ENCODE data around the gene LEFTY1.
A peak's percentile ranks its signal among the peaks of the same experiment; 100 is the strongest.

LEFTY1 gene

DNA sequence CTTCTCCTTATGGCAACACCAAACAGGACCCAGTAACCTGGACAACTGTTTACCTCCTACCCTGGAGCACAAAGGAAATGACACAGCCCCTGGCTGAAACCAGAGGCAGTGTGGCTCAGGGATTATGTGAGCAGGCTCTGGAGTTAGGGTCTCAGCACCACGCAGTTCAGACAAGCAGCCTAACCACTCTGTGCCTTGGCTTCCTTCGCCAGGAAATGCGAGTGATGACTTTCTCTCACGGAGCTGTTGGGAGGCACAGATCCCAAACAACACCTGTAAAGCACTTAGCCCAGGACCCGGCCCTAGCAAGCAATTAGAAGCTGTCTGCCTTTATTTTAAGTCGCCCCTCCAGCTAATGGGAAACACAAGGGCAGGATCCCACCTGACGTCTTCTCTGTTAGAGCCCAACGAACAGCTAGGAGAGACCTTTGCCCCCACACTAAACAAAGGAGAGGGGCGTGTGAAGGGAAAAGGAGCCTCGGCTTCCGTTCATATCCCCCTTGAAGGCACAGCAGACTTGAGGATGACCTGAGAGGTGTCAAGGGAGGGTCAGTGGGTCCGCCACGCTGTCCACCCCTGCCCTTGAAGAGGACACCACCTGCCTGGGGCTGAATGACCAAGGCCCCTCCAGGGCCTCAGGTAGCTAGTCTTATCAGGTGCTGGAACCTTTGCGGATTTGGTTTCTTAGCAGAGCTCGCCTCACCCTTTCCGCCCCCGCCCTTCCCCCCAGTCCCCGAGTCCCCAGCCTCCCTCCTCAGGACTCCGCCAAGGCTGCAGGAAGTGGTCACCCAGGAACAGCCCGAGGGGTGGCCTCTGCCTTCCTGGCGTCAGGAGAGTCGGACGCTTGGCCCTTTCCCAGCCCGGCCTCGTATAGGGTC, 7.6 kb downstream of the LEFTY1 start:
- peaks cover 0 to 4% of the 10 kb centered on the region in 2 donors for H3K36me3 ChIP-seq (ENCODE audit: control insufficient read depth in 2 of 2, insufficient read depth in 2 of 2, low read length in 2 of 2)
- H3K4me1 ChIP-seq (ENCODE audit: control insufficient read depth in 2 of 2, insufficient read depth in 2 of 2, low read length in 2 of 2): peaks cover 53 to 61% of the 10 kb centered on the region in 2 donors
- peak overlapping the region; percentile 94 to 96 for H3K4me3 ChIP-seq (ENCODE audit: low read length in 2 of 2)
- peak overlapping the region; percentile 90 to 94 for H3K9ac ChIP-seq (ENCODE audit: low read depth in 1 of 2, low read length in 2 of 2)
- H3K27me3 ChIP-seq (ENCODE audit: control insufficient read depth in 2 of 2, insufficient read depth in 2 of 2, low read length in 2 of 2): no peaks in the 10 kb centered on the region
- H3K27ac ChIP-seq (ENCODE audit: low read depth in 2 of 2, low read length in 2 of 2): peak overlapping the region; percentile 98
- H3K9me3 ChIP-seq (ENCODE audit: control insufficient read depth in 2 of 2, low read length in 2 of 2): no peaks in the 10 kb centered on the region

DNA sequence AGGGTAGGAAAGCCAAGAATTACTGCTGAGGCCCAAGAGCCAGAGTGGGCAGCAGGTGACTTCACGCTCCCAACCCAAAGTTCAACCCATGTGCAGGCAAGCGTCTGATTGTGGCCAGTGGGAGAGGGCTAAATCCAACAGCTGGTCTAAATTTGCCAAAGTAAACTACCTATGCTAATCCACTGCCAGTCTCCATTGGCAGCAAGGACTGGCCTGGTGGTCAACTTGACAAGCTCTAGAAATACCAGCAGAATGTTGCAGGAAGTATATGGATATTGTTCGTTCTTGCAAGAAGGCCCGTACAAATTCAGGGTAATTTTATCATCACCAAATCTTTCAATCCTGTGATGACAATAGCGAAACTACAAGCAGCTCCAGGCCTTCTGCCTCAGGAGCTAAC, 8.3 kb downstream of the LEFTY1 start:
- peak overlapping the region; percentile 98 for H3K27ac ChIP-seq (ENCODE audit: low read depth in 2 of 2, low read length in 2 of 2)
- H3K36me3 ChIP-seq (ENCODE audit: control insufficient read depth in 2 of 2, insufficient read depth in 2 of 2, low read length in 2 of 2): peaks cover 0 to 6% of the 10 kb centered on the region in 2 donors
- peak overlapping the region; percentile 90 to 94 for H3K9ac ChIP-seq (ENCODE audit: low read depth in 1 of 2, low read length in 2 of 2)
- peak overlapping the region; percentile 11 to 94 for H3K4me3 ChIP-seq (ENCODE audit: low read length in 2 of 2)
- H3K27me3 ChIP-seq (ENCODE audit: control insufficient read depth in 2 of 2, insufficient read depth in 2 of 2, low read length in 2 of 2): no peaks in the 10 kb centered on the region
- peaks cover 56 to 67% of the 10 kb centered on the region in 2 donors for H3K4me1 ChIP-seq (ENCODE audit: control insufficient read depth in 2 of 2, insufficient read depth in 2 of 2, low read length in 2 of 2)
- no peaks in the 10 kb centered on the region for H3K9me3 ChIP-seq (ENCODE audit: control insufficient read depth in 2 of 2, low read length in 2 of 2)

- Histone ChIP-seq H3K27me3 (ENCODE audit: control insufficient read depth in 2 of 2, insufficient read depth in 2 of 2, low read length in 2 of 2) (no peaks in the 10 kb centered on the region), H3K9ac (ENCODE audit: low read depth in 1 of 2, low read length in 2 of 2) (peak overlapping the region; percentile 90 to 94), H3K9me3 (ENCODE audit: control insufficient read depth in 2 of 2, low read length in 2 of 2) (no peaks in the 10 kb centered on the region), H3K36me3 (ENCODE audit: control insufficient read depth in 2 of 2, insufficient read depth in 2 of 2, low read length in 2 of 2) (peaks cover under 1 to 6% of the 10 kb centered on the region in 2 donors), H3K27ac (ENCODE audit: low read depth in 2 of 2, low read length in 2 of 2) (peak overlapping the region; percentile 98), H3K4me3 (ENCODE audit: low read length in 2 of 2) (peak overlapping the region; percentile 11 to 94), H3K4me1 (ENCODE audit: control insufficient read depth in 2 of 2, insufficient read depth in 2 of 2, low read length in 2 of 2) (peaks cover 58 to 70% of the 10 kb centered on the region in 2 donors)
Observed at GRCh38 chr1:225880222-225880588, 8.7 kb downstream of the LEFTY1 start.

DNA sequence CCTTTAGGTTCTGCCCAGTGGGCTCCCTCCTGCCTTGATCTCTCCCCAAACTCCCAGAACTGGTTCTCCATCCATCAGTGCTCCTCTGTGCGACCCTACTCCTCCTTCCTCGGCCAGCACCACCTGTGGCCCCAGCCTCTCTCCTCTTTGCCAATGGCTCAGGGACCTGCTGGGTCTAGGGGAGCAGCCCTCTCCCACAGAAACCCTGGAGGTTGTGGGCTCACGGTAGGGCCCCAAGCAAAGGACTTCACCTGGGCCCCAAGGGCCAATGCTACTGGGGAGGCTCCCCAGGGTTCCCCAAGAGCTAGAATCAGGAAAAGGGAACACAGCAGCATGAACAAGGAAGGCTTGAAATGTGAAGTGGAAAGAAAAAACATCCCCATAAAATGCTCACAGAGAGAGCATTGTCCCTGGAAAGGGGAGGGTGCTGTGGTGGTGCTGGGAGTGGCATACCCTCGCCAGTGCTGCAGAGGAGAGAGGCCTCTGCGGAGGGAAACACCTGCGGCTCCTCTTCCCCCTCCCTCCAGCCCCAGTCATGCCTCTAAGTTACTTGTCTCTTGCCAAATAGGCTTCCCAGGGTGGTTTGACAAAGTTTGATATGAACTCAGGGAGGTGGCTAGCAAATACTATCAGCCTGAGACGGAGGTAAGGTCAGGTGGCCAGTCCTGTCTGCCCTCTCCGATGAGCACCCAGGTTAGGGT, 9.3 kb downstream of the LEFTY1 start:
- Histone ChIP-seq H3K9ac (ENCODE audit: low read depth in 1 of 2, low read length in 2 of 2) (peak overlapping the region; percentile 90 to 94), H3K9me3 (ENCODE audit: control insufficient read depth in 2 of 2, low read length in 2 of 2) (no peaks in the 10 kb centered on the region), H3K27me3 (ENCODE audit: control insufficient read depth in 2 of 2, insufficient read depth in 2 of 2, low read length in 2 of 2) (no peaks in the 10 kb centered on the region), H3K27ac (ENCODE audit: low read depth in 2 of 2, low read length in 2 of 2) (peak overlapping the region; percentile 98), H3K36me3 (ENCODE audit: control insufficient read depth in 2 of 2, insufficient read depth in 2 of 2, low read length in 2 of 2) (peaks cover 4 to 6% of the 10 kb centered on the region in 2 donors), H3K4me3 (ENCODE audit: low read length in 2 of 2) (peak overlapping the region; percentile 61 to 94), H3K4me1 (ENCODE audit: control insufficient read depth in 2 of 2, insufficient read depth in 2 of 2, low read length in 2 of 2) (peaks cover 62 to 74% of the 10 kb centered on the region in 2 donors)

GRCh38 chr1:225878282-225878681, 10.7 kb downstream of the LEFTY1 start:
- Histone ChIP-seq H3K27me3 (ENCODE audit: control insufficient read depth in 2 of 2, insufficient read depth in 2 of 2, low read length in 2 of 2) (no peaks in the 10 kb centered on the region), H3K4me1 (ENCODE audit: control insufficient read depth in 2 of 2, insufficient read depth in 2 of 2, low read length in 2 of 2) (peaks cover 57 to 69% of the 10 kb centered on the region in 2 donors), H3K36me3 (ENCODE audit: control insufficient read depth in 2 of 2, insufficient read depth in 2 of 2, low read length in 2 of 2) (peaks cover 17 to 18% of the 10 kb centered on the region in 2 donors), H3K4me3 (ENCODE audit: low read length in 2 of 2) (peak overlapping the region in 1 of 2 donors; percentile 3), H3K9me3 (ENCODE audit: control insufficient read depth in 2 of 2, low read length in 2 of 2) (no peaks in the 10 kb centered on the region), H3K9ac (ENCODE audit: low read depth in 1 of 2, low read length in 2 of 2) (peak overlapping the region; percentile 14 to 94), H3K27ac (ENCODE audit: low read depth in 2 of 2, low read length in 2 of 2) (peak overlapping the region; percentile 98)

- H3K27me3 ChIP-seq (ENCODE audit: control insufficient read depth in 2 of 2, insufficient read depth in 2 of 2, low read length in 2 of 2): no peaks in the 10 kb centered on the region
- H3K9me3 ChIP-seq (ENCODE audit: control insufficient read depth in 2 of 2, low read length in 2 of 2): no peaks in the 10 kb centered on the region
- H3K4me3 ChIP-seq (ENCODE audit: low read length in 2 of 2): peak overlapping the region; percentile 13 to 42
- H3K36me3 ChIP-seq (ENCODE audit: control insufficient read depth in 2 of 2, insufficient read depth in 2 of 2, low read length in 2 of 2): peaks cover 21 to 24% of the 10 kb centered on the region in 2 donors
- H3K9ac ChIP-seq (ENCODE audit: low read depth in 1 of 2, low read length in 2 of 2): peak overlapping the region in 1 of 2 donors; percentile 94
- peak overlapping the region; percentile 98 for H3K27ac ChIP-seq (ENCODE audit: low read depth in 2 of 2, low read length in 2 of 2)
- peaks cover 57 to 66% of the 10 kb centered on the region in 2 donors for H3K4me1 ChIP-seq (ENCODE audit: control insufficient read depth in 2 of 2, insufficient read depth in 2 of 2, low read length in 2 of 2)
Observed at GRCh38 chr1:225877580-225877979, 11.4 kb downstream of the LEFTY1 start.

DNA sequence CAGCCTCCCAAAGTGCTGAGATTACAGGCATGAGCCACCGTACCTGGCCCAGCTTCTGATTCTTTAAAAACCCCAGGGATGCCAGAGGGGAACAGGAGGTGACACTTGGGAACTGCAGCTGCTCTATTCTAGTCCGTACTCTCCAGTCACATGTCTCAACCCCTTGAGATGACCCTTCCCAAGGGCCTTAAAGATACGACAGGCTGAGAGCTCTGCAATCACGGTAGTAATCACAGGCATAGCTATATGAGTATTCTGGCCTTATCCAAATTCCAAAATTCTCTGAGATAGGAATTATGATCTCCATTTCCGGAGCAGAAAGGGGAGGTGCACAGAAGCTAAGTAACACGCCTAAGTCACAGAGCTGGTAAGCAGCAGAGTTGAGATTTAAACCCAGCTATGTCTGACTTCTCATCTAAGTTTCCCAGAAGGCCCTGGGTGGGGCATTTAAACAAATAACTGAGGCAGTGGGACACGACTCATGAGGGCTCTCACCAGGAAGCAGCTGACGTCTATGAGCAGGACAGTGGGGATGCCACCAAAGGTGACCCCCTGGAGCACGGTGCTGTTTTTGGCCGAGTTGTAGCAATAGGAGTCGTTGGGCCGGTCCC, 11.9 kb downstream of the LEFTY1 start:
- Histone ChIP-seq H3K4me1 (ENCODE audit: control insufficient read depth in 2 of 2, insufficient read depth in 2 of 2, low read length in 2 of 2) (peaks cover 57 to 66% of the 10 kb centered on the region in 2 donors), H3K27me3 (ENCODE audit: control insufficient read depth in 2 of 2, insufficient read depth in 2 of 2, low read length in 2 of 2) (no peaks in the 10 kb centered on the region), H3K9ac (ENCODE audit: low read depth in 1 of 2, low read length in 2 of 2) (peak overlapping the region in 1 of 2 donors; percentile 94), H3K9me3 (ENCODE audit: control insufficient read depth in 2 of 2, low read length in 2 of 2) (no peaks in the 10 kb centered on the region), H3K27ac (ENCODE audit: low read depth in 2 of 2, low read length in 2 of 2) (peak overlapping the region; percentile 98), H3K36me3 (ENCODE audit: control insufficient read depth in 2 of 2, insufficient read depth in 2 of 2, low read length in 2 of 2) (peaks cover 23 to 27% of the 10 kb centered on the region in 2 donors), H3K4me3 (ENCODE audit: low read length in 2 of 2) (peak overlapping the region in 1 of 2 donors; percentile 42)

DNA sequence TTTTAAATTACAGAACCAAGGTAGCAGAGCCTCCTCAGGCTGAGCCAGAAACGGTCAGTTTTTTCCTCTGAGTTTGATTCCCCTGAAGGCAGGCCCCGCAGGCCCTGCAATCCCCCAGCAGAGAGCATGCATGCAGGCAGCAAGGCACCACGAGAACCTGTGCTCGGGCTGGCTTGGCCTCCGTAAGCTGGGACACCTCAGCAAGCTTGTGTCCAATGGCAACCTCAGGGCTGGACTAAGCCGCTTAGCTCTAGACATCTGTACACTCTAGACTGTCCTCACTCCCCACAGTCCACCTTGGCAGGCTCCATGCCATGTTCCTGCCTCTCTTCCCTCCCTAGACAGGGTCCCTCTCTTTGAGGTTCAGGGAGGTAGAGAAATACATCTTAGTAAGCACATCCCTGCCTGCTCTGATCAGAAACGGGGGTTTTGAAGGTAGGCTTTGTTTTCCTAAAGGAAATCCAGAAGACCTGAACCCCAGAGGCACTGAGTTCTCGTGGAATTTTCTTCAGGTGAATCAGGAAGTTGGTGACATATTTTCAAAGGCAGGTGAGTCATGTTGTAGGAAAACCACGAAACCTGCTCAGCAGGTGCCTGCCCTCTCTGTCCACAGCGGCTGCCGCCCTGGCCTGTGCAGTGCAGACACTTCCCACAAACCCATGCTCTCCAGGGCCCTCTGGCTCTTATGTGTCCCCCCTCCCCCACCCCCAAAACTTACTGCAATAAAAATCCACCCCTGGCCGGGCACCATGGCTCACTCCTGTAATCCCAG, 13.7 kb downstream of the LEFTY1 start:
- no peaks in the 10 kb centered on the region for H3K9me3 ChIP-seq (ENCODE audit: control insufficient read depth in 2 of 2, low read length in 2 of 2)
- H3K9ac ChIP-seq (ENCODE audit: low read depth in 1 of 2, low read length in 2 of 2): peak overlapping the region; percentile 29 to 94
- no peaks in the 10 kb centered on the region for H3K27me3 ChIP-seq (ENCODE audit: control insufficient read depth in 2 of 2, insufficient read depth in 2 of 2, low read length in 2 of 2)
- H3K36me3 ChIP-seq (ENCODE audit: control insufficient read depth in 2 of 2, insufficient read depth in 2 of 2, low read length in 2 of 2): peaks cover 36 to 41% of the 10 kb centered on the region in 2 donors
- H3K4me1 ChIP-seq (ENCODE audit: control insufficient read depth in 2 of 2, insufficient read depth in 2 of 2, low read length in 2 of 2): peaks cover 44 to 52% of the 10 kb centered on the region in 2 donors
- H3K4me3 ChIP-seq (ENCODE audit: low read length in 2 of 2): no peak overlapping the region
- H3K27ac ChIP-seq (ENCODE audit: low read depth in 2 of 2, low read length in 2 of 2): peak overlapping the region; percentile 85 to 90

DNA sequence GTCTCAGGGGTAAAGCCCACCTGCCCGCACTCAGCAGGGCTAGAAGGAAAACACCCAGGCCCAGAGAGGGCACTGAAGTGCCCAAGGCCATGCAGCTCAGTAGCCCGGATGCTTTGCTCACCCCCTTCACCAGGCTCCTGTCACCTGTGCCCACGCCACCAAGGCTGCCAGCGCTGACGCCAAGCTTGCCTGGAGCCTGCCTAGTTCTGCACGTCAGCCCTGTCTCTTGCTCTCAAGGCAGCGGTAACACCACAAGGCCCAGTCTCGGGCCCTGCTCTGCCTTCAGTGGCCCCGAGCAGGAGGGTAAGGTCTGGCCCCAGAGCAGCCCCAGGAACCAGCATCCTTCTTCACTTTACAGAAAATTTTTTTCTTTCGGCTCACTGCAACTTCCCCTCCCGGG, 14.5 kb downstream of the LEFTY1 start:
- no peak overlapping the region for H3K9ac ChIP-seq (ENCODE audit: low read depth in 1 of 2, low read length in 2 of 2)
- no peaks in the 10 kb centered on the region for H3K27me3 ChIP-seq (ENCODE audit: control insufficient read depth in 2 of 2, insufficient read depth in 2 of 2, low read length in 2 of 2)
- H3K4me1 ChIP-seq (ENCODE audit: control insufficient read depth in 2 of 2, insufficient read depth in 2 of 2, low read length in 2 of 2): peaks cover 38 to 44% of the 10 kb centered on the region in 2 donors
- H3K27ac ChIP-seq (ENCODE audit: low read depth in 2 of 2, low read length in 2 of 2): peak overlapping the region in 1 of 2 donors; percentile 85
- peaks cover 36 to 42% of the 10 kb centered on the region in 2 donors for H3K36me3 ChIP-seq (ENCODE audit: control insufficient read depth in 2 of 2, insufficient read depth in 2 of 2, low read length in 2 of 2)
- no peaks in the 10 kb centered on the region for H3K9me3 ChIP-seq (ENCODE audit: control insufficient read depth in 2 of 2, low read length in 2 of 2)
- no peak overlapping the region for H3K4me3 ChIP-seq (ENCODE audit: low read length in 2 of 2)

Measured in mucosa of rectum (tissue), 2 donors.